Measurements from ENCODE around the gene CAMK4. TPM values are rescaled to one million over a fixed set of nuclear protein-coding genes. Genes with fewer than 3 reads are reported as not detected.

The CAMK4 gene
- polyA plus RNA-seq, 1 donor: 10.9 TPM

GRCh38 chr5:111472096-111472495 is 247.9 kb downstream of the CAMK4 start:
- Histone ChIP-seq H3K36me3 (ENCODE audit: control insufficient read depth, insufficient read depth, low read length) (no peaks in the 10 kb centered on the region), H3K27ac (ENCODE audit: low read length) (no peak overlapping the region), H3K27me3 (ENCODE audit: control insufficient read depth, insufficient read depth, low read length) (no peaks in the 10 kb centered on the region), H3K4me3 (ENCODE audit: low read length) (no peak overlapping the region), H3K4me1 (ENCODE audit: control insufficient read depth, insufficient read depth, low read length) (no peaks in the 10 kb centered on the region), H3K9me3 (ENCODE audit: control insufficient read depth, low read depth, low read length) (no peaks in the 10 kb centered on the region)
- WGBS (ENCODE audit: insufficient coverage, low lambda C conversion rate): no CpG with 5 or more reads among the region's 3 CpGs
- no peak for DNase-seq

DNA sequence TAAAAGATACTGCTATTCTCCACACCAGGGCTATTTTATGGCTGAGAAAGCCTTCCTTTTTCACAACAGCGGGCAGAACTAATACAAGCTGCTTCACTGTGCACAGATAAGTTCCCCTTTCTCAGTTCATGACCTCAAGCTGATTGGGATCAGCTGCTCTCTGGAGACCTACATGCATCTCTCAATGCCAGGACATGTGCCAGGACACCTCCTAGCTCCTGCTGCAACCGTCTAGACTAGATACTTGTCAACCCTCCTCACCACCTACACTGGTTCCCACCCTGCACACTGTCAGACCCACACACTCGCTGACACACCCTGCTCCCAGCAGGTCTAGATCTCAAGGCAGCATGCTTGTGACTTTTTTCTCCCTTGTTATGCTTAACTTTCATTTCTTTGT is 248.4 kb downstream of the CAMK4 start:
- no peak overlapping the region for H3K4me3 ChIP-seq (ENCODE audit: low read length)
- no peak for DNase-seq
- no peaks in the 10 kb centered on the region for H3K36me3 ChIP-seq (ENCODE audit: control insufficient read depth, insufficient read depth, low read length)
- H3K27ac ChIP-seq (ENCODE audit: low read length): no peak overlapping the region
- H3K9me3 ChIP-seq (ENCODE audit: control insufficient read depth, low read depth, low read length): no peaks in the 10 kb centered on the region
- no peaks in the 10 kb centered on the region for H3K27me3 ChIP-seq (ENCODE audit: control insufficient read depth, insufficient read depth, low read length)
- no peaks in the 10 kb centered on the region for H3K4me1 ChIP-seq (ENCODE audit: control insufficient read depth, insufficient read depth, low read length)
- WGBS (ENCODE audit: insufficient coverage, low lambda C conversion rate): 60% methylated on average over 1 of the region's 3 CpGs

- DNase-seq: no peak
- H3K36me3 ChIP-seq (ENCODE audit: control insufficient read depth, insufficient read depth, low read length): no peaks in the 10 kb centered on the region
- H3K4me1 ChIP-seq (ENCODE audit: control insufficient read depth, insufficient read depth, low read length): no peaks in the 10 kb centered on the region
- H3K9me3 ChIP-seq (ENCODE audit: control insufficient read depth, low read depth, low read length): no peaks in the 10 kb centered on the region
- H3K4me3 ChIP-seq (ENCODE audit: low read length): no peak overlapping the region
- no CpG with 5 or more reads among the region's 1 CpG for WGBS (ENCODE audit: insufficient coverage, low lambda C conversion rate)
- no peak overlapping the region for H3K27ac ChIP-seq (ENCODE audit: low read length)
- no peaks in the 10 kb centered on the region for H3K27me3 ChIP-seq (ENCODE audit: control insufficient read depth, insufficient read depth, low read length)
These were observed 254.1 kb downstream of the CAMK4 start for GRCh38 chr5:111478266-111478665.

DNA sequence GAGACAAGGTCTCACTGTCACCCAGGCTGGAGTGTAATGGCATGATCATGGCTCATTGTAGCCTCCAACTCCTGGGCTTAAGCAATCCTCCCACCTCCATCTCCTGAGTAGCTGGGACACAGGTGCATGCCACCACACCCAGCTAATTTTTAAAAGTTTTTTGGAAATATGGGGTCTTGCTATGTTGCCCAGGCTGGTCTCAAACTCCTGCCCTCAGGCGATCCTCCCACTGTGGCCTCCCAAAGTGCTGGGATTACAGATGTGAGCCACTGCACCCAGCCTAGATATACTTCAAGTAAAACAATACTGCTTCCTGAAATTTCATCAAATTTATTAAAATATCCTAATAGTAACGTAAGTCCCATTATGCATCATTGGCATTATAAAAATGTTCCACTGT is 254.7 kb downstream of the CAMK4 start:
- no peak overlapping the region for H3K27ac ChIP-seq (ENCODE audit: low read length)
- H3K36me3 ChIP-seq (ENCODE audit: control insufficient read depth, insufficient read depth, low read length): no peaks in the 10 kb centered on the region
- no peaks in the 10 kb centered on the region for H3K9me3 ChIP-seq (ENCODE audit: control insufficient read depth, low read depth, low read length)
- H3K27me3 ChIP-seq (ENCODE audit: control insufficient read depth, insufficient read depth, low read length): no peaks in the 10 kb centered on the region
- no peak overlapping the region for H3K4me3 ChIP-seq (ENCODE audit: low read length)
- WGBS (ENCODE audit: insufficient coverage, low lambda C conversion rate): 100% methylated on average over 2 of the region's 2 CpGs
- no peak for DNase-seq
- H3K4me1 ChIP-seq (ENCODE audit: control insufficient read depth, insufficient read depth, low read length): no peaks in the 10 kb centered on the region

DNA sequence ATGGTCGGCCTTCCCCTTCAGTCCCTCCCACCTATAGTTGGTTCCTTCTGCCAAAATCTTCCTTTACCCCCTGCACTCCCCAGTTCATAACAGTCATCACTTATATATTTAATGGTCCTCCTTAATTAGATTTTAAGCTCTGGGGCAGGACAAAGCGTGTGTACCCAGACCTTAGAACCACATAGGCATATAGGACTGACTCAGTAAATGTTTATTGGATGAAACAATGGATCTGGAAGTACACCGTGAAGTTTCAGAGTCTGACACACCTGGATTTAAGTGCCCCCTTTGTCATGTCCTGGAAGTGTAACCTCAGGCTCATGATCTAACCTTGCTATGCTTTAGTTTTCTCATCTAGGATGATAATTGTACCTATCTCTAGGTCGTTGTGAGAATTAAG is 256.2 kb downstream of the CAMK4 start:
- Histone ChIP-seq H3K4me3 (ENCODE audit: low read length) (no peak overlapping the region), H3K36me3 (ENCODE audit: control insufficient read depth, insufficient read depth, low read length) (no peaks in the 10 kb centered on the region), H3K27me3 (ENCODE audit: control insufficient read depth, insufficient read depth, low read length) (no peaks in the 10 kb centered on the region), H3K4me1 (ENCODE audit: control insufficient read depth, insufficient read depth, low read length) (no peaks in the 10 kb centered on the region), H3K27ac (ENCODE audit: low read length) (no peak overlapping the region), H3K9me3 (ENCODE audit: control insufficient read depth, low read depth, low read length) (no peaks in the 10 kb centered on the region)
- no peak for DNase-seq
- no CpG with 5 or more reads among the region's 4 CpGs for WGBS (ENCODE audit: insufficient coverage, low lambda C conversion rate)

DNA sequence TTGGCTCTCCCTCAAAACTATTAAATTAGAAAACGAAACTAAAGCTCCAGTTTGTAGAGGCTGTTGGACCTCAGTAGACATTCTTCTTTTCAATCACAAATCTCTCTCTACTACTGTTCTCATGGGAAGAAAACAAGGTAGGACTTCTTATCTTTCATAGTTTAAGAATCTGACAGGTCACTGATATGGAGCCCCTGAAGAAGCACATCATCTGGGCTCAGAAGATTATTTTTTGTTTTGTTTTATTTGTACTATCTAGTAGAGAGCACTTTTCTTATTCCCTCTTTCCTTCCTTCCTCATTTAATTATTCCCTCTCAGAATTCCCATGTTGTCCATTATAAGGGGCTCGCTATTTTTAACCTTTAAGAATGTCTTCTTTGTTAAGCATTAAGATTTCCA is 261.9 kb downstream of the CAMK4 start:
- WGBS (ENCODE audit: insufficient coverage, low lambda C conversion rate): 83% methylated on average over 1 of the region's 2 CpGs
- no peak overlapping the region for H3K4me3 ChIP-seq (ENCODE audit: low read length)

GRCh38 chr5:111486926-111487325 is 262.7 kb downstream of the CAMK4 start:
- Histone ChIP-seq H3K27ac (ENCODE audit: low read length) (no peak overlapping the region), H3K27me3 (ENCODE audit: control insufficient read depth, insufficient read depth, low read length) (no peaks in the 10 kb centered on the region), H3K4me1 (ENCODE audit: control insufficient read depth, insufficient read depth, low read length) (no peaks in the 10 kb centered on the region), H3K9me3 (ENCODE audit: control insufficient read depth, low read depth, low read length) (no peaks in the 10 kb centered on the region), H3K4me3 (ENCODE audit: low read length) (no peak overlapping the region), H3K36me3 (ENCODE audit: control insufficient read depth, insufficient read depth, low read length) (no peaks in the 10 kb centered on the region)
- no peak for DNase-seq

More for the DNA sequence above, 261.9 kb downstream of the CAMK4 start:
- no peaks in the 10 kb centered on the region for H3K4me1 ChIP-seq (ENCODE audit: control insufficient read depth, insufficient read depth, low read length)
- DNase-seq: no peak
- no peaks in the 10 kb centered on the region for H3K36me3 ChIP-seq (ENCODE audit: control insufficient read depth, insufficient read depth, low read length)
- H3K27me3 ChIP-seq (ENCODE audit: control insufficient read depth, insufficient read depth, low read length): no peaks in the 10 kb centered on the region
- H3K9me3 ChIP-seq (ENCODE audit: control insufficient read depth, low read depth, low read length): no peaks in the 10 kb centered on the region
- no peak overlapping the region for H3K27ac ChIP-seq (ENCODE audit: low read length)

- Histone ChIP-seq H3K9me3 (ENCODE audit: control insufficient read depth, low read depth, low read length) (no peaks in the 10 kb centered on the region), H3K4me3 (ENCODE audit: low read length) (no peak overlapping the region), H3K27ac (ENCODE audit: low read length) (no peak overlapping the region), H3K36me3 (ENCODE audit: control insufficient read depth, insufficient read depth, low read length) (no peaks in the 10 kb centered on the region), H3K4me1 (ENCODE audit: control insufficient read depth, insufficient read depth, low read length) (no peaks in the 10 kb centered on the region), H3K27me3 (ENCODE audit: control insufficient read depth, insufficient read depth, low read length) (no peaks in the 10 kb centered on the region)
- DNase-seq: no peak
These were observed 264.2 kb downstream of the CAMK4 start for GRCh38 chr5:111488353-111488752.

DNA sequence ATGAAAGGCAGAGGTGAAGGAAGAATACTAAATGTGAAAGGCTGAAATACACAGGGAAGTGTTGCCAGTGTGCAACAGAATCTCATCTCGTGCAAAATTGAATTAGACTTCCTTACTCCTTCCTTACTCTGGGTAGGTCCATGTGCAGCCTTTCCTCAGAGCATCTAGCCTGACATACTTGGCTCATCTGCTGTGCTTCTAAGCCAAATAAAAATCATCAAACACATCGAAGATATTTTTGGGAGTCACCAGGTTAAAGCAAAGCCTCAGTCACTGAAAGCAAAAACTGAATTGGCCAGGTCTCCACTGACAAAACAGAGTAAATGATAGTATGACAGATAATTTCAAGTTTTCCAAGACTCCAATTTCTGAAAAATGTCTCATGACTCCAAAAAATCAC is 268.8 kb downstream of the CAMK4 start:
- Histone ChIP-seq H3K9me3 (ENCODE audit: control insufficient read depth, low read depth, low read length) (no peaks in the 10 kb centered on the region), H3K27ac (ENCODE audit: low read length) (no peak overlapping the region), H3K4me3 (ENCODE audit: low read length) (no peak overlapping the region), H3K4me1 (ENCODE audit: control insufficient read depth, insufficient read depth, low read length) (no peaks in the 10 kb centered on the region), H3K36me3 (ENCODE audit: control insufficient read depth, insufficient read depth, low read length) (peaks cover 2% of the 10 kb centered on the region), H3K27me3 (ENCODE audit: control insufficient read depth, insufficient read depth, low read length) (no peaks in the 10 kb centered on the region)
- DNase-seq: no peak
- WGBS (ENCODE audit: insufficient coverage, low lambda C conversion rate): 90% methylated on average over 2 of the region's 2 CpGs

DNA sequence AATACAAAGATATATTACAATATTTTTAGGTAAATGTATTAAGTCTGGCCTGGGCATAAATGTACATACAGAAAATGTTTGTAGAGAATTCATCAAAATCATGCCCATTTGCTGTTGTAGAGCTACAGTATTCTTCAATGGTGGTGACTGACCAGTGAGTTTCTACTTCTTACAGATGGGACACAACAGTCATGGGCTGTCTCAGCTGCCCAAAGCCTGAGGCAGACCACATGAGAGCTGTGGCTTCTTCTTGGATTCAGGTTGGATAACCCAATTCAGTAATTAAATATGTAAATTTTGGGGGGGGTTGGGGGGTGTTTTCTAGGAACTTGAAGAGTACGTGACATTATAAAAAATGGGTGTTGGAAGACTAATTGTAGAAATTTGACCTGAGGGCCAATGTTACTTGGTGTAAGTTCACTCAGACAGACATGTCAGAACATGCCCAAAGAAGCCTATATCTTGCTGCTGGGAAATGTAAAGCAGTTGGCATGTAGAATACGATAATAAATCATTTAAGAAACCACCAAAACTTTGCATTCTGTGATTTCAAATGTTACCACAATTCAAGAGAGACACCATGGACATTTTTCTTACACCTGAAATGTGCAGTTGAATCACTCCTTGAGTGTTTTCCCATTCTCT is 270.3 kb downstream of the CAMK4 start:
- no peak overlapping the region for H3K4me3 ChIP-seq (ENCODE audit: low read length)
- no peaks in the 10 kb centered on the region for H3K4me1 ChIP-seq (ENCODE audit: control insufficient read depth, insufficient read depth, low read length)
- no peaks in the 10 kb centered on the region for H3K27me3 ChIP-seq (ENCODE audit: control insufficient read depth, insufficient read depth, low read length)
- DNase-seq: no peak
- H3K27ac ChIP-seq (ENCODE audit: low read length): no peak overlapping the region
- H3K9me3 ChIP-seq (ENCODE audit: control insufficient read depth, low read depth, low read length): no peaks in the 10 kb centered on the region
- peaks cover 9% of the 10 kb centered on the region for H3K36me3 ChIP-seq (ENCODE audit: control insufficient read depth, insufficient read depth, low read length)
- WGBS (ENCODE audit: insufficient coverage, low lambda C conversion rate): no CpG with 5 or more reads among the region's 2 CpGs

GRCh38 chr5:111495159-111495558 is 271.0 kb downstream of the CAMK4 start:
- Histone ChIP-seq H3K4me3 (ENCODE audit: low read length) (no peak overlapping the region), H3K27me3 (ENCODE audit: control insufficient read depth, insufficient read depth, low read length) (no peaks in the 10 kb centered on the region), H3K27ac (ENCODE audit: low read length) (no peak overlapping the region), H3K4me1 (ENCODE audit: control insufficient read depth, insufficient read depth, low read length) (no peaks in the 10 kb centered on the region), H3K9me3 (ENCODE audit: control insufficient read depth, low read depth, low read length) (no peaks in the 10 kb centered on the region), H3K36me3 (ENCODE audit: control insufficient read depth, insufficient read depth, low read length) (peaks cover 13% of the 10 kb centered on the region)
- DNase-seq: no peak
- no CpG with 5 or more reads among the region's 1 CpG for WGBS (ENCODE audit: insufficient coverage, low lambda C conversion rate)

Data from large intestine (tissue), 3 donors.